ENCODE data around the gene SPATA19.

SPATA19 gene

DNA sequence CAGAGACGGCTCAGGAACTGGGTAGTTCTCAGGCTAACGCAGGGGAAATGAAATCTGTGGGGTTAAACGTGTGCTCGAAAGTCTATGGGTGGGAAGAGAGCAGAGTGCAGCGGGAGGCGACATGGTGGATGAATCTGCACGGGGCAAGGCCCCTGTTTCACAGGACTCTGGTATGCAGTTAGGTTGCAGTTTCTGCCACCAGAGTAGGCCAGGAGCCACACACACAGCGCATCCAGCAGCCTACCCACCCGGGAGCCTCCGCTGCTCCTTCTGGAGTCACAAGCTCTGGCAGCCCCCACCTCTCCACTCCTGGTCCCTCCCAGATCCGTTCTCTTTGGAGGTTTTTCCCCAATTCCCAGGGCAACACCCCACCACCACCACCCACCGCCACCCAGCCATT is 27.0 kb downstream of the SPATA19 start:
- DNase-seq (ENCODE audit: low read depth) = no peak

DNA sequence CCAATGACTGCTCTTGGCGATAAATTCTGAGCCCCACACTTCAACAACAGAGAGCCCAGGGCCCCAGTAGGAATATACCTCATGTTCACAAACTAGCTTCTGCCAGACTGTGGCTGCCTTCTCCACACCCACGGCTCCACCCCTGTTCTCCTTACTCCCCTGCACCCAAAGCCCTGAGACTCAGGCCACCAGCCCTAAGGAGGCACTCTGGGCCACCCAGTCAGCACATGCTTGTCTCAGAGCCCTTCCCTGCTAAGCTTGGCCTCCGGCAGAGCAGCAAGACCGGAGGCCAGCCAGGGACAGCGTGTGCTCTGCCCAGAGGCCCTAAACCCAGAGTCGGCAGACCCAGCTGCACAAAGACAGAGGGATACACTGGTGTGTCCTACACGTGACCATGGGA is 27.9 kb downstream of the SPATA19 start:
- no peak for DNase-seq (ENCODE audit: low read depth)

DNA sequence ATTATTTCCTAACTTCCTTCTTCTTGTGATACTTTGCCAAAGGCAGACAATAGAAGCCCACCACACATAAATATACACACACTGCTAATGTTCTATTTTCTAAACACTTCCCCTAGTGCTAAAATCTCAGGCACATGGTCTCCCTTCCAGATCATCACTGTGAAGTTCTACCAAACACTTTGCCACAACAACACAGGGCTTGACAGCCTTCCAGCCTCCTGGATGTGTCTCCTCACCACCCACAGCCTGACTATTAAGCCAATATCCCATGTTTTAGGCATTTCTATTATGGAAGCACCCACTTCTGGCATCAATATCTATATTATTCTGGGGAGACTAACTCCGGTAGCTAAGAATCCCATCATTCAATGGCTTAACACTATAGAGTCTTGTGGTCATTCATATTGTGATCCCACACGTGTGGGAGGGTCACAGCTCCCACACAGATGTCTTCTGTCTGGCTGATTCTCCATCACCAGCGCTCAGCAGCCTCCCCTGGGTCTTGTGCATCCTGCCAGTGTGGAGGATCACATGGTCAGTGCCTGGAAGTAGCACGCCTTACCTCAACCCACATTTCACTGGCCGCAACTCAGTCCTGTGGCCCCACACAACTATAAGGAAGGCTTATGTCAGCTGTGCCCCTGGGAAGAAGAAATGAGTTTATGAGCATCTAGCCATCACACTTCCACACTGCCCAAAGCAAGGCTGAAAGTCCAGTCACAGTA is 29.0 kb downstream of the SPATA19 start:
- no peak for DNase-seq (ENCODE audit: low read depth)

DNA sequence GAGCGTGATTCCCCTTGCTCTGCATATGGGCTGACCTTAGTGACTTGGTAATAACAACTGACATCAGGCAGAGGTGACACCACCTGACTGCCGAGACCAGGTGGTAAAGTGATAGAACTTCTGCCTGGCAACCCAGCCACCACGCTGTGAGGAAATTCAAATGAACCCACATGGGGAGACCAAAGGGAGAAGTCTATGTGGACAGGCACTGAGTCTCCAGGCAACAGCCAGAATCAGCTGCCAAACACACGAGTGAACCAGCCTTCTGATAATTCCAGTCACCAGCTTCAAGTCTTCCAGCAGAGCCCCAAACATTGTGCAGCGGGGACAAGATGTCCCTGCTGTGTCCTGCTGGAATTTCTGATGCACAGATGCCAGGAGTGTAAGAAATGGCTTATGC is 29.7 kb downstream of the SPATA19 start:
- no peak for DNase-seq (ENCODE audit: low read depth)

DNA sequence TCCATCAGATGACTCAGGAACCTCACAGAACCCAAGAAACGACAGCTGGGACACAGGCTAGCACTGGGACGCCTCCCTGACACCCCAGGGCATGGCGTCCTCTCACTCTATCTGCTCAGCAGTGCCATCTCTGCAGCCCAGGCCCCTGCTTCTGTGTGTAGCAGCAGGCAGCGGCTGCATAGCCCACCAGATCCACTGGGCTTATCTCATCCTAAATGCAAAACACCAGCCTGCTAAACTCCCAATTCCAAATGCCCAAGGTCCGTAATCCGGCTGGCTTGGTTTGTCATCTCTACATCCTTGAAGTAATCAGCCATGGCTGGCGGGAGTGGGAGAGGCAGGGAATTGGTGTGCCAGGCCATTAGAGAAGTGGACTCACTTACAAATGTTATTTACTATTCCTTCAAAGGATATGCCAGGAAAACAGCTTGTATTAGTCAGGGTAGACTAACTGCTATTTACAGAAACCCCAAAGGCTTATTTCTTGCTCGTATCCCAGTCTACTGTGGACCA is 30.7 kb downstream of the SPATA19 start:
- DNase-seq (ENCODE audit: low read depth) = no peak

DNA sequence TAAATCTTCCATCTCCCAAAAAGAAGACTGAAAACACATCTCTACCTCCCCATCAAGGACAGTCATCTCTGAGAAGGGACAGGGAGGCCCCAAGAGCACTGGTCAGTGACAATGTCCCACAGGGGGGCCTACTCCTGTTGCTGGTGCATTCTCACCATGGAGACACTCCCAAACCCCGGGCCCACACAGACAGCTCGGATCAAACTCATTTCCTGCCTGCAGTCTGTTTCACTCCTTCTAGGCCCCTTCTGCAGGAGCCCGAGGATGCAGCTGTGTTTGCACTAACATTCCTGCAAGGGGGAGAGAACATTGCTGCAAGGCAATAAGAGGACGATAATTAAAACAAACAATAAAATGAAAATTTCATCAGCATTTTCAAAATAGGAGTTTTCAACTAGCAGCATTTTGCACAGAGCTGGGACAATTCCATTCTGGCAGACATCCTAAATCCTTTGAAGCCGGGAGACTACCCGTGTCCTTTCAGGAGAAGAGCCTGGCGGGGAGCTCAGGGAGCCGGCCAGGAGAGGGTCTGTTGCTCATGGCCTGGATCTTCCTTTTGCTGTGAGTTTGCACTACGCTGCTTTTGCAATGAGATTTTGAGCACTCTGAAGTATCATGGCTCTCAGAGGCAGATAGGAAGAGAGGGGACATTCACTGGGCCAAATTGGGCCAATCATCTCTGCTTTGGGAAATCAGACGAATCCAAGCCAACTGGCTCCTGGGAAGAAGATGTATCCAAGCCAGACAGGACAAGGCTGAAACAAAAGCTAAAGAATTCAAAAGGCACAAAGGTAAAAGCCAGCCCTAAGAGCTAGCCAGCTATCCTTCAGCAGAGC is 33.2 kb downstream of the SPATA19 start:
- no peak for DNase-seq (ENCODE audit: low read depth)

DNA sequence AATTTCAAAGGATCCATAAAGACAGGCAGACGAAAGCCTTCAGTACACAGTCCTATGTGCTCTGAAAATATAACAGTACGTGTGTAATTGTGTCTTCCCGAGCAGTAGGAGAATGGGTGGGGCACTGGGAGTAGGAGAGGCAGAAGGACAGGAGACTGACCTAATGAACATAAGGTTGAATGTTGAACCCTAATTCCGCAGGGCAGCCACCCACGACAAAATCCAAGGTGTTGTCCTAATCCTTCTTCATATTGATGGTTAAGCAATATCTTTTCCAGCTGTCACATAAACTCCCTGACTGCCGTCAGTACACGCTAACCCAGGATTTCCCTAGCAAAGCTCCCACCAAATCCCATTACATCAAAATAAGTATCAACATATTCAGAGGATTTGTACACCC is 34.5 kb downstream of the SPATA19 start:
- no peak for DNase-seq (ENCODE audit: low read depth)

DNA sequence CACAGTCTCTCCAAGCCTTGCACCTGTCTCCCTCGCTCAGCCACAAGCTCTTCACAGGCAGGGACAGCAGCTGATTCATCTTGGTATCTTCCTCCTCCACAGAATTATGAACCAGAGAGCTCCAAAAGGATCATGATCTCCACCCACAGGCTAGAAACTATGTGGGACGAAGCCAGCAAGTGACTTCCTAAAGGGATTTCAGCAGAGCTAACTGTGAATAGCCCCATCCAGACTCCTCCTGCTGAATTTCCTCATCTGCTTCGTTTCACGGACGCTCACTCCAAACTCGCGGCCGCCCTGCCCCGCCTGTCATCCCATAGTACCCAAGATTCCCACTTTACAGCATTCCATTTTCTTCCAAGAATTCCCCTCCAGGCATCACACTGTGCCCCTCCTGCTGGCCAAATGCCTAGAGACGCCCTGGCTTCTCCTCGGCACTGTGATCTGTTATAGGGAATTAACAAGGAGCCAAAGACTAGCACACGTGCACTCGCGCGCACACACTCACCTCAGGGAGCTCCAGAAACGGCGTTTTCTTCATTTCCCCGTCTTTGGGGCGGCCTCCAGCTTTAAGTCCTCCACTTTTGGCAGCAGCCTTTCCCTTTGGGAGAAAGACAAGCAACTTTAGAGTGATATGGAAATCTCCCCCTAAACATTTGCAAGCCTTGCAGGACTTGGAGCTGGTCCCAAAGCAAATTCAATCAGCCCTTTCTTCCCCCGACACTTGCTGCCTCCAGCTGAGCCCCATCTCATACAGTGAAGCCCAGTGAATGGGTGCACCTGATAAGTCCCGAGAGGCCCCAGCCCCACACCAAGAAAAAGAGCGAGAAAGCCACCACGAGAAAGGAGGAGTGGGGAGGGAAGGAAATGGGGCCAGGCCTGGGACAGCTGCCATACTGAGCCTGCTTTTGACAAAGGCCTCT is 35.5 kb downstream of the SPATA19 start:
- DNase-seq (ENCODE audit: low read depth) = no peak

DNA sequence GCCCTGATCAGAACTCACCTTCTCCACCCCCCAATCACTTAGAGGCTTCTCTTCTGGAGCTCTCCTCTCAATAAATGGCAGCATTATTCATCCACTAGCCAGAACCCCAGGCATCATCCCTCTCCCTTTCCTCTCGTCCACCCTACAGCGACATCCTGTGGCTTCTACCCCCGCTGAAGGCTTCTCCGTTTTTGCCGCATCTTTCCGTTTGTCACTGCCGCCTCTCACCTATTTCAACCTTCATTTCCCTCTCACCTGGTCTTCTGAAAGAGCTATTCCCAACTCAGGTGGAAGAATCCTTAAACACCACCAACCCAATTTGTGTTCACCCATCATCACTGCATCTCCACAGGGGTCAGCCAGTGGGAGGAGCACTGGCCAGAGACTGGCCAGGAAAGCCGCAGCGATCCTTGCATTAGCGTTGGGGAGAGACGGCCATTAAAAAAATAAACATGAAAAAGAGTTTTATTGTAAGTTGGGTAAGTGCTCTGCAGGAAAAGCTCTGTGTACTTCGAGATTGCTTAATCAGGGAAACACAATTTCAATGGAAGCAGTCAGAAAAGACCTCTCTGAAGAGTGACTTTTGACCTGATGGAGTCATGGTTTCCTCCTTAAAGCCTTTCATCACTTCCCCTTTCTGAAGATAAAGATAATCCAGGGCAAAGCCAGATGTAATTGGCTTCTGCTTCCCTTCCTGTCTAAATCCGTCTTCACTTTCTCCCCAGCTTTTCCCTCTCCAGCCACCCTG is 36.7 kb downstream of the SPATA19 start:
- no peak for DNase-seq (ENCODE audit: low read depth)

DNA sequence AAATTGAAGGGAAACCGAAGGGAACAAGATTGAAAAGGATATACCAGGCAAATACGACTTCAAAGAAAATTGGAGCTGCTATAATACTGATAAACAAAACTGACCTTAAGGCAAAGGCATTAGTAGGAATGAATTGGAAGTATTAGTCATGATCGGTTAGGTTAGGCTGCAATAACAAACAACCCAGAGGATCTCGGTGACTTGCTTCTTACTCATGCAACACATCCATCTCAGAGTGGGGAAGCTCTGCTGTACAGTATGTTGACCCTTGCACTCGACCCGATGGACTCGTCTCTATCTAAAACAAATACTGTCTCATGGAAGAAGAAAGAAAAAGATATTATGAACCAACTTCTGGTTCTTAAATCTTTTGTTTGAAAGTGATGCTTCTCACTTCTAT is 42.3 kb downstream of the SPATA19 start:
- DNase-seq (ENCODE audit: low read depth) = no peak

DNA sequence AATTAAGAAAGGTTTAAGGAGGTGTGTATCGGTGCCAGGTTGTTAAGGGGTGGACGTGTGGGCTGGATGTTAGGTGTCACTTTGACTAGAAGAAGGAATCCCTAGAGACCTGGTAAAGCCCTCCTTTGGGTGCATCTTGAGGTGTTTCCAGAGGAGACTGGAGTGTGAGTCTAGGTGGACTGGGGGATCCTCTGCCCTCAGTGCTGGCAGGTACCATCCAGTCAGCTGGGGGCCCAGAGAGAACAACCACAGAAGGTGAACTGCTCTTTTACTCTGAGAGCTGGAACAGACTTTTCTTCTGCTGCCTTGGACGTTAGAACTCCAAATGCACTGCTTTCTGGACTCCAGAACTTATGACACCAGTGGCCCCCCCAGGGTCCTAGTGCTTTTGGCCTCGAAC is 44.0 kb downstream of the SPATA19 start:
- DNase-seq (ENCODE audit: low read depth) = no peak

DNA sequence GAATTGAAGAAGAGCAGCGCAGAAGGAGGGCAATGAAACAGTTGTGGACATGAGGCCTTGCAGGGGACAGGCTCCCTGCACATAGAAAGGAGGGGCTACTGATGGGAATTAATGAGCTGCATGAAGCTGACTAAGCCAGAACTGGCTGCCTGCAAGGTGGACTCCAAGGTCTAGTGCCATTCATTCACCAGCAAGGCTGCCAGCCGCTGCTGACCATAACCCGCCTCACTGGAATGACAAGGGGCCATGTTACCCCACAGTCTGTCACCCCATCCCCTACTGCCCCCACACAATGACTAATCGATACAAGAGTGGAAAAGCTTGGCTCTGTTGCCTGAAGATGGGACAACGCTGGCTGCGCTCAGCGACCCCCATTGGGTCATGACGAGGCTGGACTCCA is 44.6 kb downstream of the SPATA19 start:
- DNase-seq (ENCODE audit: low read depth) = no peak

DNA sequence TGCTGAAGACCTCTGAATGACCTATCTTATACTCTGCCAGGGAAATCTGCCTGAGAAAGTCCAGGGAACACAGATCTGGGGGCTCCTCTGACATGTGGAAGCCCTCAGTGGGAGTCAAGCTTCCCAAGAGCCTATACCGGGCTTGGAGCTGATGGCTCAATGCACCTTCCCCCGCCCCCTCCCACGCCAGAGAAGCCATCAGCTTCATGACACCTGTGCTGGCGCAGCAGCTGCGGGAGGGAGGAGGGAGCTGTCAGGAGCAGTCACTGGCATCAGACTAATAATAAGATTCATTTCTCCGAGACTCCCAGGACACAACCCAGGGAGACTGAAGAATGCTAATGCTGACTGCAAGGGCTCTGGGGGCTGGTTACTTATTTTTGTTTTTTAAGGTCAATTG is 47.8 kb downstream of the SPATA19 start:
- no peak for DNase-seq (ENCODE audit: low read depth)

DNA sequence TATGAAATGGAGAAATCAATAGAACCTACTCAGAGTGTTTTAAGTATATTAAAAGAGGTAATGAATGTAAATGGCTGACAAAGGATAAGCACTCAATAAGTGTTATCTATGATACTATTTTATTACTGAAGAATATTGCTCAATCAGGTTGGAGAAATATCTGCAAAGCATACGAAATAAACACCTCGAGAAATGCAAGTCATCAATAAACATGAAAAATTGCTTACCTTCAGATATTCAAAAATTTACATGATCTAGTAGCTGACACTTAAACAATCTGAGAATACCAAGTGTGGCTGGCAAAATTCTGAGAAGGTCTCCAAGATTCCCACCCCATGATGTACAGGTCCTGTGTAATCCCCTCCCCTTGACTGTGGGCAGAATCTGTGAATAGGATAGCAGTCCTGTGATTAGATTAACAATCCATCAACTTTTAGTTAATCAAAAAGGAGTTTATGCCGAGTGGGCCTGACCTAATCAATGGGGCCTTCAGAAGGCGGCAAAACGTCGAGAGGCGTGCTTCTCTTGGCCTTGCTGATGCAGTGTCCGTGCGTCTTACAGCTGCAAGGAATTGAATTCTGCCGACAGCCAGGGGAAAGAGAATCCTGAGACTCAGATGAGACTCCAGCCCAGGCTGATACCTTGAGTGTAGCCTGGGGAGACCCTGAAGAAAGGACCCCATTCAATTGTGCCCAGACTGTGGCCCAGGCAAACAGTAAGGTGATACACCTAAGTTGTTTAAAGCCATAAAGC is 49.1 kb downstream of the SPATA19 start:
- DNase-seq (ENCODE audit: low read depth) = no peak

DNA sequence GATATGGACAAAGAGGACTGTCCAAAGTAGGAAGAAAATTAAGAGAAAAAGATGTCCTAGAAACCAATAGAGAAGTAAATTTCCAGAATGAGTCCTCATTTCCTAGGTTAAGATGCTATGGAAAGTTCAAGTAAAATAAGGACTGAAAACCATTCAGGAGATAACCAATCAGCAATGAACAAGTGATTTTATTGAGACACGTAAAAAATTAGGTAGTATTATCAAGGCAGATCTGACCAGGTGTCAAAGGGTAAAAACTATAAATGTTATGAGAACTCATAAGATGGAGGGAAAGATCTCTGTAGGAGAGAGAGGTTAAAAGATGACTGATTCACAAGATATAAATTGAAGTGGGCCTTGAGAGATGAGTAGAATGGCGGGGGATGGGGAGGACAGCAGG is 50.2 kb downstream of the SPATA19 start:
- DNase-seq (ENCODE audit: low read depth) = no peak

DNA sequence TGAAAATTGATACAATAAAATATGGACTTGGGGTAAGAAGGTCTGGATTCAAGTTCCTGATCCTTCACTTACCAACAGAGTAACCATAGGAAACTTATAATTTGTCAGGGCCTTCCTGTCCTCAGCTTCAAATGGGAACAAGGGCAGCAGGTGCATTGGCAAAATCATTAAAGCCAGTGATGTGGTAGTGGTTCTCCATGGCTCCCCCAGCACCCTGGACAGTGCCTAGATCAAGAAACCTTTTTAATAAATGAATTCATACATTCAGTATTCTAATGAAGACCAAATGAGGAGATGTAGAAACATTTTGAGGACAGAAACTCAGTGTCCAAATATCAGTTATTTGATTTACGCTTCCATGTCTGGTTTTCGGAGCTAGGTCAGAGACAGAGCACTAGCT is 51.1 kb downstream of the SPATA19 start:
- DNase-seq (ENCODE audit: low read depth) = no peak

DNA sequence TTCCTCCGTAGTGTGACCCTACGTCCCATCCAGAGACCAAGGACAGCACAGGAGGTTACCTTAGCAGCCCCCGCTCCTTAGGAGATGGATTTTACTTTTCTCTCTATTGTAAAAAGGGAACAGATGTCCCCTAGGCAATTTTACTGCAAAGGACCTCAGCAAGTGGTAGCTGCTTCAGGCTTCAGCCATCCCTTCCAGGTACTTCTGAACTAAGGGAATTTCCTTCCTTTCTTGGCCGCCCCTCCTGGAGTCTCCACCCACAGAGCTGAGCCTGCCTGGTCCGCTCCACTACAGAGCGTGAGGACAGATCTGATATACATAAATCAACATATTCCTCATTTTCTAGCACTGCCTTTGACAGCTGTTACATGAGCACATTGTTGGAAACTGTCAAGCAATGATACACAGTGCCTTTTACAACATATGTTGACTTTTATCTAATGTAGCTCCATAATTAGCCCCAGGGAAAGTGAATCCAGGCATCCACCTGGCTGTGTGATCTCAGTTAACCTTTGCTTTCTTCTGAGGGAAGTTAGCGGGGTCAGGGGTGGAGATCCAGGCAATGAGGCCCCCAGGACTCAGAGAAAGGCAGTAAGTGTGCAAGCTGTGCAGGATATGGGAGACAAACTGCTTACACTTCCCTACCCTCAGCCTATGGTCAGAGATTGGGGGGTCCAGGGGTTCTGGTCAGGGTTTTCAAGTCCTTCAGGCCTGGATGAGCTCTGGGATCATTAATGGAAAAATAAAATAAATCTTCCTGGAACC is 51.9 kb downstream of the SPATA19 start:
- no peak for DNase-seq (ENCODE audit: low read depth)

DNA sequence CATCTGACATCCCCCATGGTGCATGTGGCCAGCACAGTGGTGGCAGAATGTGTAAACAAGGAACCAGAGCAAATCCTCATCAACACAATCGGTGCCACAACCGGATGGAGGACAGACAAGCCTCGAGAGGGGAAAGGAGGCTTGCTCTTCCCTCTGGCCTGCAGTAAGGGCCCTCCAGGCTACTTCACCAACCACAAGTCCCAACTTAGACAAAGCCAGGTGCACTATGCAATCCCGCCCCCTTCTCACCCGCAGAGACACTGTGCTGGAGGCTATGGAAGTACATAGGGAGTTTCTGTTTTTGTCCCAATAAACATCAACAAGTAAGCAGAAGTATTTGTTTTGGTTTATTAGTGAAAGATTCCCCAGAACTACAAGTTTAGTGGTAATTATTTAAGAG is 54.3 kb downstream of the SPATA19 start:
- no peak for DNase-seq (ENCODE audit: low read depth)
